ENCODE data around the gene DIDO1. TPM values are rescaled to one million over a fixed set of nuclear protein-coding genes. Genes with fewer than 3 reads are reported as not detected.

DIDO1 gene
- total RNA-seq, 3 donors from 2014 or later: 59.8 to 83.1 (median 64.9) TPM

- Histone ChIP-seq H3K4me3 (no peak overlapping the region), H3K27me3 (no peaks in the 10 kb centered on the region), H3K9me3 (no peaks in the 10 kb centered on the region), H3K27ac (no peak overlapping the region), H3K4me1 (peaks cover 3 to 38% of the 10 kb centered on the region in 2 donors), H3K36me3 (no peaks in the 10 kb centered on the region)
- DNase-seq (ENCODE audit: low spot score in 2 of 2): no peak
- TF ChIP-seq POLR2A (IDR thresholded peaks at IDR 0.05) (no peak), POLR2AphosphoS5 (IDR thresholded peaks at IDR 0.05) (no peak), CTCF (IDR thresholded peaks at IDR 0.05) (no peak)
- intact Hi-C loops (cut with DNase I; ENCODE audit: low total_unique reads): no loop called here
These were observed 7.5 kb downstream of the DIDO1 start for GRCh38 chr20:62918831-62919230.

GRCh38 chr20:62918147-62918546 lies 8.2 kb downstream of the DIDO1 start:
- intact Hi-C loops (cut with DNase I; ENCODE audit: low total_unique reads): no loop called here
- peaks cover 0 to 33% of the 10 kb centered on the region in 2 donors for H3K4me1 ChIP-seq
- no peak for TF ChIP-seq POLR2AphosphoS5 (IDR thresholded peaks at IDR 0.05)
- TF ChIP-seq POLR2A (IDR thresholded peaks at IDR 0.05): no peak
- no peak for TF ChIP-seq CTCF (IDR thresholded peaks at IDR 0.05)

GRCh38 chr20:62917720-62918119 lies 8.6 kb downstream of the DIDO1 start:
- Histone ChIP-seq H3K27me3 (no peaks in the 10 kb centered on the region), H3K4me1 (peaks cover 0 to 30% of the 10 kb centered on the region in 2 donors), H3K4me3 (no peak overlapping the region), H3K36me3 (no peaks in the 10 kb centered on the region), H3K9me3 (no peaks in the 10 kb centered on the region), H3K27ac (no peak overlapping the region)
- intact Hi-C loops (cut with DNase I; ENCODE audit: low total_unique reads): no loop called here
- DNase-seq (ENCODE audit: low spot score in 2 of 2): no peak
- TF ChIP-seq CTCF (IDR thresholded peaks at IDR 0.05) (no peak), POLR2AphosphoS5 (IDR thresholded peaks at IDR 0.05) (no peak), POLR2A (IDR thresholded peaks at IDR 0.05) (no peak)

More at GRCh38 chr20:62918147-62918546, 8.2 kb downstream of the DIDO1 start:
- Histone ChIP-seq H3K9me3 (no peaks in the 10 kb centered on the region), H3K27ac (no peak overlapping the region), H3K36me3 (no peaks in the 10 kb centered on the region), H3K27me3 (no peaks in the 10 kb centered on the region), H3K4me3 (no peak overlapping the region)
- DNase-seq (ENCODE audit: low spot score in 2 of 2): no peak

GRCh38 chr20:62916703-62917476 lies 9.4 kb downstream of the DIDO1 start:
- H3K36me3 ChIP-seq: no peaks in the 10 kb centered on the region
- TF ChIP-seq CTCF (IDR thresholded peaks at IDR 0.05) (no peak), POLR2AphosphoS5 (IDR thresholded peaks at IDR 0.05) (no peak), POLR2A (IDR thresholded peaks at IDR 0.05) (no peak)
- no peak for DNase-seq (ENCODE audit: low spot score in 2 of 2)
- H3K27me3 ChIP-seq: no peaks in the 10 kb centered on the region
- no peak overlapping the region for H3K4me3 ChIP-seq
- H3K27ac ChIP-seq: no peak overlapping the region
- H3K9me3 ChIP-seq: no peaks in the 10 kb centered on the region
- H3K4me1 ChIP-seq: peaks cover 0 to 23% of the 10 kb centered on the region in 2 donors
- intact Hi-C loops (cut with DNase I; ENCODE audit: low total_unique reads): no loop called here

- peaks cover 0 to 13% of the 10 kb centered on the region in 2 donors for H3K4me1 ChIP-seq
- TF ChIP-seq POLR2A (IDR thresholded peaks at IDR 0.05) (no peak), POLR2AphosphoS5 (IDR thresholded peaks at IDR 0.05) (no peak), CTCF (IDR thresholded peaks at IDR 0.05) (no peak)
- no peak overlapping the region for H3K27ac ChIP-seq
- H3K36me3 ChIP-seq: peaks cover 13% of the 10 kb centered on the region
- no peaks in the 10 kb centered on the region for H3K9me3 ChIP-seq
- no peak for DNase-seq (ENCODE audit: low spot score in 2 of 2)
- peak overlapping the region in 1 of 3 donors; percentile 17 for H3K4me3 ChIP-seq
- H3K27me3 ChIP-seq: no peaks in the 10 kb centered on the region
- intact Hi-C loops (cut with DNase I; ENCODE audit: low total_unique reads): no loop called here
These were observed 11.3 kb downstream of the DIDO1 start for GRCh38 chr20:62914970-62915457.
